WTC11 (cell line): ENCODE data around the gene IL18R1. TPM values are rescaled to one million over a fixed set of nuclear protein-coding genes. Genes with fewer than 3 reads are reported as not detected.

Experiments
- ATAC-seq: fragments of 200-7000 bp; cut with Tn5 transposase; 2 replicates; pipeline ENCODE4 v1.10.0; 2021; ENCODE audit warnings: mild to moderate bottlenecking, moderate library complexity
- CTCF ChIA-PET: fragments of 300-600 bp; sonication (Branson Sonifier 250); formaldehyde crosslinking; loops from one replicate; lab custom pipeline; 2021; ENCODE audit warnings: antibody characterized with exemption; lab: Charles Lee
- POLR2A ChIA-PET: fragments of 350-600 bp; sonication (Branson Sonifier 250); formaldehyde crosslinking; loops from one replicate; lab custom pipeline; 2021; ENCODE audit warnings: antibody characterized with exemption; lab: Charles Lee
- DNase-seq: peaks from one replicate; pipeline ENCODE4 v3.0.0; 2021; ENCODE audit warnings: low spot score
- H3K27ac Mint-ChIP-seq: 2 replicates; pipeline ENCODE4 v1.8.0; 2021; ENCODE audit warnings: mixed read lengths
- H3K27me3 Mint-ChIP-seq: 2 replicates; pipeline ENCODE4 v1.8.0; 2021; ENCODE audit warnings: low read depth, mild to moderate bottlenecking, moderate library complexity, mixed read lengths
- H3K36me3 Mint-ChIP-seq: 2 replicates; pipeline ENCODE4 v1.8.0; 2021; ENCODE audit warnings: mixed read lengths
- H3K4me1 Mint-ChIP-seq: 2 replicates; pipeline ENCODE4 v1.8.0; 2022; ENCODE audit warnings: mixed read lengths
- H3K4me3 Mint-ChIP-seq: 2 replicates; pipeline ENCODE4 v1.8.0; 2021; ENCODE audit warnings: mild to moderate bottlenecking, moderate library complexity, mixed read lengths
- H3K9me3 Mint-ChIP-seq: 2 replicates; pipeline ENCODE4 v1.8.0; 2021; ENCODE audit warnings: mixed read lengths
- ATF1 ChIP-seq: sonication (generic); formaldehyde crosslinking; IDR thresholded peaks from 2 replicates; pipeline ENCODE4 v1.8.1; 2023; ENCODE audit warnings: mild to moderate bottlenecking, moderate library complexity, missing genetic modification reagents
- IRF1 ChIP-seq: sonication (generic); formaldehyde crosslinking; IDR thresholded peaks from 2 replicates; pipeline ENCODE4 v1.8.0; 2023; ENCODE audit warnings: missing genetic modification reagents
- KAT7 ChIP-seq: sonication (generic); formaldehyde crosslinking; IDR thresholded peaks from 2 replicates; pipeline ENCODE4 v1.8.1; 2023; ENCODE audit warnings: missing genetic modification reagents, mild to moderate bottlenecking, borderline replicate concordance
- MAX ChIP-seq: sonication (generic); formaldehyde crosslinking; IDR thresholded peaks from 2 replicates; pipeline ENCODE4 v1.8.0; 2022; ENCODE audit warnings: mild to moderate bottlenecking, missing genetic modification reagents
- PRDM15 ChIP-seq: sonication (generic); formaldehyde crosslinking; IDR thresholded peaks from 2 replicates; pipeline ENCODE4 v1.8.0; 2022; ENCODE audit warnings: missing genetic modification reagents
- PREB ChIP-seq: sonication (generic); formaldehyde crosslinking; IDR thresholded peaks from 2 replicates; pipeline ENCODE4 v1.8.1; 2022; ENCODE audit warnings: mild to moderate bottlenecking, missing genetic modification reagents, moderate library complexity, borderline replicate concordance
- PRRX2 ChIP-seq: fragments of 250-450 bp; sonication (Bioruptor Pico); IDR thresholded peaks from 2 replicates; pipeline ENCODE4 v1.8.0; 2021; ENCODE audit warnings: mild to moderate bottlenecking
- ZNF263 ChIP-seq: sonication (generic); formaldehyde crosslinking; IDR thresholded peaks from 2 replicates; pipeline ENCODE4 v1.8.1; 2022; ENCODE audit warnings: low read depth, mild to moderate bottlenecking, moderate library complexity, missing genetic modification reagents
- ZNF317 ChIP-seq: sonication (generic); formaldehyde crosslinking; IDR thresholded peaks from 2 replicates; pipeline ENCODE4 v1.8.1; 2023; ENCODE audit warnings: low read depth, mild to moderate bottlenecking, moderate library complexity, missing genetic modification reagents, borderline replicate concordance
- ZNF512 ChIP-seq: sonication (generic); formaldehyde crosslinking; IDR thresholded peaks from 2 replicates; pipeline ENCODE4 v1.8.1; 2022; ENCODE audit warnings: missing genetic modification reagents, borderline replicate concordance
- ZNF671 ChIP-seq: fragments of 250-450 bp; sonication (Bioruptor Pico); IDR thresholded peaks from 2 replicates; pipeline ENCODE4 v1.8.0; 2021; ENCODE audit warnings: mild to moderate bottlenecking
- total RNA-seq: library from RNA; stranded (reverse); gene quantifications from 3 replicates; pipeline ENCODE4 v1.2.3, GENCODE V29; 2021
- TF ChIP-seq, protein P1 (sequence below): fragments of 200-600 bp; IDR thresholded peaks from 2 replicates; pipeline ENCODE4 v1.8.0; 2022; ENCODE audit warnings: antibody characterized with exemption
- TF ChIP-seq, protein P2 (sequence below): sonication (generic); formaldehyde crosslinking; IDR thresholded peaks from 2 replicates; pipeline ENCODE4 v1.8.1; 2023; ENCODE audit warnings: mild to moderate bottlenecking, moderate library complexity, missing genetic modification reagents

IL18R1 gene
- total RNA-seq, 1 experiment from 2014 or later, result not detected

DNA sequence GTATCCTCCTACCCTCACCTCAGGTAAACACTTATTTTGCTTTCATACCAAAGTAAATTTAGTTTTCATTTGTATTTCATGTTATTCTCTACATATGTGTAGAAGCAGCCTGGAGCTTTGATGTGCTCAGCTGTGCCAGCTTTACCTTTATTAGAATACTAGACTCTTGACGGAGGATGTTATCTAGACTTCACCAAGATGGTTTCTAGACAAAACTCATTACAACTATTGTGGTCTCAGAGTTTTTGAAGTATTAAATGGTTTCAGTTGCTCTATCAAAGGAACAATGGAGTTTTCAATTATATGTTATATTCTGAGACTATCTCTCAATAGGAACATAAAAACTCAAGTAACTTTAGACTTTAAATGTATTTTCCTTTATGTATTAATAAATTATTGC is 62.4 kb downstream of the IL18R1 start (continued):
- TF ChIP-seq ZNF512 (CRISPR knock-in tag) (no peak), ZNF317 (no peak)

GRCh38 chr2:102418421-102418961 is 62.9 kb downstream of the IL18R1 start:
- Mint-ChIP-seq H3K36me3 (peaks cover 5% of the 10 kb centered on the region; the same call in 1 of the 2 replicates), H3K4me3 (no peak overlapping the region), H3K27ac (no peak overlapping the region), H3K9me3 (peaks cover 54% of the 10 kb centered on the region), H3K4me1 (no peaks in the 10 kb centered on the region), H3K27me3 (peaks cover 4% of the 10 kb centered on the region)
- ChIA-PET POLR2A (no interaction called here), CTCF (no interaction called here)
- DNase-seq (no peak), ATAC-seq (no peak)
- no peak for TF ChIP-seq PRDM15 (CRISPR knock-in tag)
- TF ChIP-seq, protein P1, sequence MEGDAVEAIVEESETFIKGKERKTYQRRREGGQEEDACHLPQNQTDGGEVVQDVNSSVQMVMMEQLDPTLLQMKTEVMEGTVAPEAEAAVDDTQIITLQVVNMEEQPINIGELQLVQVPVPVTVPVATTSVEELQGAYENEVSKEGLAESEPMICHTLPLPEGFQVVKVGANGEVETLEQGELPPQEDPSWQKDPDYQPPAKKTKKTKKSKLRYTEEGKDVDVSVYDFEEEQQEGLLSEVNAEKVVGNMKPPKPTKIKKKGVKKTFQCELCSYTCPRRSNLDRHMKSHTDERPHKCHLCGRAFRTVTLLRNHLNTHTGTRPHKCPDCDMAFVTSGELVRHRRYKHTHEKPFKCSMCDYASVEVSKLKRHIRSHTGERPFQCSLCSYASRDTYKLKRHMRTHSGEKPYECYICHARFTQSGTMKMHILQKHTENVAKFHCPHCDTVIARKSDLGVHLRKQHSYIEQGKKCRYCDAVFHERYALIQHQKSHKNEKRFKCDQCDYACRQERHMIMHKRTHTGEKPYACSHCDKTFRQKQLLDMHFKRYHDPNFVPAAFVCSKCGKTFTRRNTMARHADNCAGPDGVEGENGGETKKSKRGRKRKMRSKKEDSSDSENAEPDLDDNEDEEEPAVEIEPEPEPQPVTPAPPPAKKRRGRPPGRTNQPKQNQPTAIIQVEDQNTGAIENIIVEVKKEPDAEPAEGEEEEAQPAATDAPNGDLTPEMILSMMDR, result no peak

DNA sequence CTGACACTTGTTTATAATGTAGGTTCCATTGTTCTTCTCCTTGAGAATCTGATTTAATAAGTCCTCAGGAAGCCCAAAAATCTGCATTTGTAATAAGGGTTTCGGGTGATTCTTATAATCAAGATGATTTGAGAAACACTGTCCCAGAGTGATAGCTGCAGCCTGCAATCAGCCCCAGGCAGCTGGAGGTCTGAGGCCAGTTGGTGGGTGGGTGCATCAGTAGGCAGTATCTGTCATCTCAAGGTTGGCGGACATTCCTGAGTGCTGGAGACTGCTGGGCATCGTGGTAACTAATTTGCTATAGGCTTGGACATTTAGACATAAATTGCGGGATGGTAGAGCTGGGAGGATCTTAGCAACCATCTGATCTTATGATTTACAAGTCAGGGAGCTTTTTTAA is 64.7 kb downstream of the IL18R1 start:
- ChIA-PET POLR2A (no interaction called here), CTCF (no interaction called here)
- Mint-ChIP-seq H3K4me1 (no peaks in the 10 kb centered on the region), H3K27ac (no peak overlapping the region), H3K4me3 (no peak overlapping the region), H3K36me3 (no peaks in the 10 kb centered on the region), H3K9me3 (peaks cover 37% of the 10 kb centered on the region), H3K27me3 (peaks cover 4% of the 10 kb centered on the region)
- TF ChIP-seq ATF1 (CRISPR knock-in tag) (no peak), KAT7 (no peak), PRRX2 (CRISPR knock-in tag) (no peak)
- ATAC-seq (no peak), DNase-seq (no peak)

- CTCF ChIA-PET, result no interaction called here
- ATAC-seq, result no peak
- TF ChIP-seq ZNF263 (CRISPR knock-in tag) (no peak), PREB (no peak), MAX (CRISPR knock-in tag) (no peak), IRF1 (CRISPR knock-in tag) (no peak), ZNF671 (CRISPR knock-in tag) (no peak)
- TF ChIP-seq, protein P2, sequence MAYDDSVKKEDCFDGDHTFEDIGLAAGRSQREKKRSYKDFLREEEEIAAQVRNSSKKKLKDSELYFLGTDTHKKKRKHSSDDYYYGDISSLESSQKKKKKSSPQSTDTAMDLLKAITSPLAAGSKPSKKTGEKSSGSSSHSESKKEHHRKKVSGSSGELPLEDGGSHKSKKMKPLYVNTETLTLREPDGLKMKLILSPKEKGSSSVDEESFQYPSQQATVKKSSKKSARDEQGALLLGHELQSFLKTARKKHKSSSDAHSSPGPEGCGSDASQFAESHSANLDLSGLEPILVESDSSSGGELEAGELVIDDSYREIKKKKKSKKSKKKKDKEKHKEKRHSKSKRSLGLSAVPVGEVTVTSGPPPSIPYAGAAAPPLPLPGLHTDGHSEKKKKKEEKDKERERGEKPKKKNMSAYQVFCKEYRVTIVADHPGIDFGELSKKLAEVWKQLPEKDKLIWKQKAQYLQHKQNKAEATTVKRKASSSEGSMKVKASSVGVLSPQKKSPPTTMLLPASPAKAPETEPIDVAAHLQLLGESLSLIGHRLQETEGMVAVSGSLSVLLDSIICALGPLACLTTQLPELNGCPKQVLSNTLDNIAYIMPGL (CRISPR knock-in tag), result no peak
- TF ChIP-seq, all 79 proteins: peak for 0
- Mint-ChIP-seq H3K4me3 (no peak overlapping the region), H3K36me3 (no peaks in the 10 kb centered on the region), H3K4me1 (no peaks in the 10 kb centered on the region), H3K27ac (no peak overlapping the region), H3K27me3 (no peaks in the 10 kb centered on the region; the same call in none of the 2 replicates), H3K9me3 (peaks cover 20% of the 10 kb centered on the region)
- POLR2A ChIA-PET, result no interaction called here
- DNase-seq, result no peak
Observed at GRCh38 chr2:102421890-102422759, 66.5 kb downstream of the IL18R1 start.
